ENCODE data around the gene NEO1. TPM values are rescaled to one million over a fixed set of nuclear protein-coding genes. Genes with fewer than 3 reads are reported as not detected.

Gene NEO1
- 27.0 and 53.0 TPM in 2 replicates for total RNA-seq

GRCh38 chr15:73051807-73052652 is at the start of gene NEO1:
TSS of gene NEO1 (plus strand) at chr15:73052463. CDS start at chr15:73052676, 213 bp downstream.

